Thyroid gland (tissue), 4 donors: ENCODE data around the gene SNX19. TPM values are rescaled to one million over a fixed set of nuclear protein-coding genes. Genes with fewer than 3 reads are reported as not detected.
A peak's percentile ranks its signal among the peaks of the same experiment; 100 is the strongest.

Experiments used
- DNase-seq, 2 donors: peaks; one replicate each; pipeline ENCODE4 v3.0.0-alpha.2; 2019
- H3K27ac ChIP-seq, 3 donors: fragments of 200-600 bp; sonication (generic); 1 replicate in 2 of 3; 2 replicates in 1 of 3; pipeline ENCODE4 v1.5.1; 2016 to 2019; ENCODE audit warnings: mild to moderate bottlenecking in 1 of 3, moderate library complexity in 1 of 3
- H3K27me3 ChIP-seq: fragments of 200-600 bp; sonication (generic); one replicate; pipeline ENCODE4 v1.5.1; 2019
- H3K36me3 ChIP-seq, 2 donors: fragments of 200-600 bp; sonication (generic); one replicate each; pipeline ENCODE4 v1.5.1; 2016 to 2019
- H3K4me1 ChIP-seq, 2 donors: fragments of 200-600 bp; sonication (generic); one replicate each; pipeline ENCODE4 v1.5.1; 2017 to 2019
- H3K4me3 ChIP-seq, 3 donors: fragments of 200-600 bp; sonication (generic); replicated peaks in 1 of 3; 1 replicate in 2 of 3; 2 replicates in 1 of 3; pipeline ENCODE4 v1.5.1; 2016; ENCODE audit warnings: mild to moderate bottlenecking in 1 of 3
- H3K9me3 ChIP-seq: fragments of 200-600 bp; sonication (generic); one replicate; pipeline ENCODE4 v1.5.1; 2017
- CTCF ChIP-seq, 6 experiments: fragments of 200-600 bp in 3 of 6; fragments of 450-650 bp in 3 of 6; sonication (generic) in 3 of 6; IDR thresholded peaks; one replicate each; pipeline ENCODE4 v1.5.1; 2016 to 2019; ENCODE audit warnings: antibody characterized with exemption in 6 of 6, mild to moderate bottlenecking in 2 of 6, inconsistent platforms in 1 of 6, moderate library complexity in 1 of 6
- POLR2A ChIP-seq, 2 donors: fragments of 450-650 bp; IDR thresholded peaks; one replicate each; pipeline ENCODE4 v1.6.1; 2017; ENCODE audit warnings: antibody characterized with exemption in 2 of 2, mild to moderate bottlenecking in 2 of 2, moderate library complexity in 1 of 2
- WGBS, 2 donors: methylation state at CpG; one replicate each; pipeline ENCODE4 v1.1.5; 2017; 5-methylcytosine and 5-hydroxymethylcytosine counted together
- intact Hi-C: fragments of 100-400 bp; cut with DNase I; formaldehyde crosslinking; loops from one replicate; pipeline ENCODE4 v1.15.1; 2023
- total RNA-seq, 4 donors: library from RNA; depleted of rRNA; stranded (reverse); fragments of >200 nt; gene quantifications; one replicate each; pipeline ENCODE4 v1.2.3, GENCODE V29; 2016

Gene SNX19
- total RNA-seq, 4 donors from 2014 or later: 82.1 to 146 (median 127) TPM

GRCh38 chr11:130945896-130946295 lies 29.6 kb upstream of the SNX19 start:
- Histone ChIP-seq H3K36me3 (no peaks in the 10 kb centered on the region), H3K4me3 (no peak overlapping the region), H3K27ac (no peak overlapping the region), H3K27me3 (no peaks in the 10 kb centered on the region), H3K4me1 (no peaks in the 10 kb centered on the region), H3K9me3 (no peaks in the 10 kb centered on the region)
- TF ChIP-seq POLR2A (IDR thresholded peaks at IDR 0.05): no peak
- TF ChIP-seq CTCF (IDR thresholded peaks at IDR 0.05): no peak
- DNase-seq: peak in 1 of 2 donors; percentile 5
- WGBS, 2 donors: 53 to 77% methylated on average over 9 of the region's 9 CpGs
- intact Hi-C loops: no loop called here

- DNase-seq: no peak
- H3K36me3 ChIP-seq: no peaks in the 10 kb centered on the region
- intact Hi-C loops: no loop called here
- H3K9me3 ChIP-seq: no peaks in the 10 kb centered on the region
- no peak overlapping the region for H3K27ac ChIP-seq
- WGBS, 2 donors: 60 to 75% methylated on average over 1 of the region's 1 CpG
- no peaks in the 10 kb centered on the region for H3K4me1 ChIP-seq
- no peak overlapping the region for H3K4me3 ChIP-seq
- H3K27me3 ChIP-seq: no peaks in the 10 kb centered on the region
- TF ChIP-seq POLR2A (IDR thresholded peaks at IDR 0.05): no peak
- no peak for TF ChIP-seq CTCF (IDR thresholded peaks at IDR 0.05)
Observed at GRCh38 chr11:130940706-130941105, 24.4 kb upstream of the SNX19 start.

- WGBS, 2 donors: 70 to 77% methylated on average over 2 of the region's 2 CpGs
- Histone ChIP-seq H3K36me3 (no peaks in the 10 kb centered on the region), H3K9me3 (no peaks in the 10 kb centered on the region), H3K27ac (no peak overlapping the region), H3K4me1 (no peaks in the 10 kb centered on the region), H3K27me3 (no peaks in the 10 kb centered on the region), H3K4me3 (no peak overlapping the region)
- intact Hi-C loops: no loop called here
- no peak for DNase-seq
- no peak for TF ChIP-seq POLR2A (IDR thresholded peaks at IDR 0.05)
- TF ChIP-seq CTCF (IDR thresholded peaks at IDR 0.05): no peak
Observed at GRCh38 chr11:130937051-130937450, 20.8 kb upstream of the SNX19 start.

- H3K27ac ChIP-seq: no peak overlapping the region
Observed at GRCh38 chr11:130932086-130932712, 15.9 kb upstream of the SNX19 start.

More at GRCh38 chr11:130932086-130932712, 15.9 kb upstream of the SNX19 start:
- intact Hi-C loops: no loop called here
- no peaks in the 10 kb centered on the region for H3K27me3 ChIP-seq
- WGBS, 2 donors: 92 to 95% methylated on average over 4 to 5 of the region's 5 CpGs
- H3K4me1 ChIP-seq: no peaks in the 10 kb centered on the region
- no peaks in the 10 kb centered on the region for H3K36me3 ChIP-seq
- no peak for DNase-seq
- H3K9me3 ChIP-seq: no peaks in the 10 kb centered on the region
- TF ChIP-seq CTCF (IDR thresholded peaks at IDR 0.05): no peak
- TF ChIP-seq POLR2A (IDR thresholded peaks at IDR 0.05): no peak
- no peak overlapping the region for H3K4me3 ChIP-seq
